ENCODE data around the gene DNAJC11.

DNAJC11 gene

DNA sequence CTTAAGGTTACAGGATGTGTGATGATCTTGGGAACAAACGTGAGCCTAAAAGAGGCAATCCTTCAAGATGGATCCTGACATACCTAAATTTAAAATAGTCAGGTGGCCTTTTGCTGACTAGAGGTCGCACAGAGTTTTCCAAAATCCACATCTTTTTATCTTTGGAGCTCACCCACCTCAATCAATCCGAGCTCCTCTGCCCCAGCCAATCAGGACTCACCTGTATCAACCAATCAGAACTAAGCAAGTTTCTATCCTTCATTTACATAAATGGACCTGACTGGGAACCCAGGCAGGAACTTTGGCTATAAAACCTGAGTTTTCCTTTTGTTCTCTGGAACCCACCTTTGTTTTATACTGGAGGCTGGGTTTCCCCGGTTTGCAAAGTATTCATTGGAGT, 16.2 kb downstream of the DNAJC11 start:
- H3K36me3 ChIP-seq = peaks cover 0 to 13% (median 3%) of the 10 kb centered on the region in 3 donors
- H3K4me3 ChIP-seq = no peak overlapping the region
- no peaks in the 10 kb centered on the region for H3K4me1 ChIP-seq
- no peaks in the 10 kb centered on the region for H3K9me3 ChIP-seq
- TF ChIP-seq, protein P1, sequence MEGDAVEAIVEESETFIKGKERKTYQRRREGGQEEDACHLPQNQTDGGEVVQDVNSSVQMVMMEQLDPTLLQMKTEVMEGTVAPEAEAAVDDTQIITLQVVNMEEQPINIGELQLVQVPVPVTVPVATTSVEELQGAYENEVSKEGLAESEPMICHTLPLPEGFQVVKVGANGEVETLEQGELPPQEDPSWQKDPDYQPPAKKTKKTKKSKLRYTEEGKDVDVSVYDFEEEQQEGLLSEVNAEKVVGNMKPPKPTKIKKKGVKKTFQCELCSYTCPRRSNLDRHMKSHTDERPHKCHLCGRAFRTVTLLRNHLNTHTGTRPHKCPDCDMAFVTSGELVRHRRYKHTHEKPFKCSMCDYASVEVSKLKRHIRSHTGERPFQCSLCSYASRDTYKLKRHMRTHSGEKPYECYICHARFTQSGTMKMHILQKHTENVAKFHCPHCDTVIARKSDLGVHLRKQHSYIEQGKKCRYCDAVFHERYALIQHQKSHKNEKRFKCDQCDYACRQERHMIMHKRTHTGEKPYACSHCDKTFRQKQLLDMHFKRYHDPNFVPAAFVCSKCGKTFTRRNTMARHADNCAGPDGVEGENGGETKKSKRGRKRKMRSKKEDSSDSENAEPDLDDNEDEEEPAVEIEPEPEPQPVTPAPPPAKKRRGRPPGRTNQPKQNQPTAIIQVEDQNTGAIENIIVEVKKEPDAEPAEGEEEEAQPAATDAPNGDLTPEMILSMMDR (IDR thresholded peaks at IDR 0.05) = no peak
- intact Hi-C loops (cut with DNase I; ENCODE audit: low total_unique reads) = no loop called here
- no peaks in the 10 kb centered on the region for H3K27me3 ChIP-seq
- DNase-seq = no peak
- H3K27ac ChIP-seq = no peak overlapping the region

DNA sequence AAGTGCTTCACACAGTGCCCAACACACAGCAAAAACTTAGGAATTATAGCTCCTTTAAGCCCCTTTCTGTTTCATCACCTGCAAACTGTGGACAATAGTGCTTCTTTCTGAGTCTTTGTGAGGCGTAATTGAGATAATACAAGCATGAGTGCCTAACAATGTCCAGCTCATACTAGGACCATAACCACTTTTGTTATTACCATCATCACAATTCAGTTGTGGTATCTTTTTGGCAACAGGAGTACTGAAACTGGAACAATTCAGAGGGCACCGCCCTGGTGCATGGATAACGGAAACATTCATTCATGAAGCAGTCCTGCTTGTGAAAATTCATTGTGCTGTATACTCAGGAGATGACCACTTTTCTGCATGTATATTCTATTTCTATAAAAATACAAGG, 18.2 kb downstream of the DNAJC11 start:
- H3K36me3 ChIP-seq = peaks cover 9 to 29% (median 22%) of the 10 kb centered on the region in 3 donors
- DNase-seq = no peak

DNA sequence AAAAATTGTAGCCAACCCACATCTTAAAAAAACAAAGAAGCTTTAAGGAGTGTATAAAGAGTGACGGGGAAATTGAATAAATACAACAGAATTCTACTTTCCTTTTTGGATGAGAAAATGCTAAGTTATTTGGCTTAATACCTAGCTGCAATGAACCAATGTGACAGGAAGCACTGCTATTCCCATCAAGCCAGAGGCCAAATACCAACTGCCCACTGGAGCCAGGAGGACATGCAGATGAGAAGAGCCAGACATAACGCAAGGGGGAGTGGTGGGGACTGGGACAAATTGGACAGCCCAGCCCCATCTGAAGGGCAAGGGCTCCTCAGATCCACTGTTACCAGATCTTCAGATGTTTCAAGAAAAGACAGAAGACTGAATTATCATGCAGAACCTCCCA, 25.7 kb downstream of the DNAJC11 start:
- Histone ChIP-seq H3K4me3 (no peak overlapping the region), H3K36me3 (peaks cover 22 to 61% (median 52%) of the 10 kb centered on the region in 3 donors), H3K9me3 (no peaks in the 10 kb centered on the region), H3K27ac (no peak overlapping the region), H3K4me1 (no peaks in the 10 kb centered on the region), H3K27me3 (no peaks in the 10 kb centered on the region)
- intact Hi-C loops (cut with DNase I; ENCODE audit: low total_unique reads) = no loop called here
- no peak for DNase-seq
- TF ChIP-seq, protein P1 (IDR thresholded peaks at IDR 0.05) = no peak

More for the DNA sequence above, 18.2 kb downstream of the DNAJC11 start:
- TF ChIP-seq, protein P1 (IDR thresholded peaks at IDR 0.05) = no peak
- Histone ChIP-seq H3K4me1 (no peaks in the 10 kb centered on the region), H3K9me3 (no peaks in the 10 kb centered on the region), H3K4me3 (no peak overlapping the region), H3K27ac (no peak overlapping the region), H3K27me3 (no peaks in the 10 kb centered on the region)
- intact Hi-C loops (cut with DNase I; ENCODE audit: low total_unique reads) = no loop called here

DNA sequence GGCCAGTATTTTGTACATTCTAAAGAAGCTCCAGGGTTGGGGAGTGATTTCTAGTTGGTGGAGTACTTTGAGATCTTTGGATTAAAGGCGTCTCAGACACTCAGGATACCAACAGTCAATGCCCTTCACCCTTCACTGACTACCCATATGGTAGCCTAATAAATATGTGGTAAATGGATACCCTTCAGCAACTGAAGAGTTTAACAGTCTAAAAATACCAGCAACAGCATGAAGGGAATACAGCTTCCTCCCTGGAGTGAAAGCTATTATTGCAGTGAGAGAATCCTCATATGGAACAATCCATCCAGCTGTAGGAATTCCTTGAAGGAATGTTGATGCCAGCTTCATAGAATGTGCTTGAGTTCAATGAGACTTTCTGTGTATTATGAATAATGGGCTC, 26.8 kb downstream of the DNAJC11 start:
- H3K9me3 ChIP-seq = no peaks in the 10 kb centered on the region
- TF ChIP-seq, protein P1 (IDR thresholded peaks at IDR 0.05) = no peak
- peaks cover 19 to 59% (median 43%) of the 10 kb centered on the region in 3 donors for H3K36me3 ChIP-seq
- H3K27me3 ChIP-seq = no peaks in the 10 kb centered on the region
- H3K27ac ChIP-seq = no peak overlapping the region
- no peak for DNase-seq
- H3K4me3 ChIP-seq = no peak overlapping the region
- intact Hi-C loops (cut with DNase I; ENCODE audit: low total_unique reads) = no loop called here
- H3K4me1 ChIP-seq = no peaks in the 10 kb centered on the region

DNA sequence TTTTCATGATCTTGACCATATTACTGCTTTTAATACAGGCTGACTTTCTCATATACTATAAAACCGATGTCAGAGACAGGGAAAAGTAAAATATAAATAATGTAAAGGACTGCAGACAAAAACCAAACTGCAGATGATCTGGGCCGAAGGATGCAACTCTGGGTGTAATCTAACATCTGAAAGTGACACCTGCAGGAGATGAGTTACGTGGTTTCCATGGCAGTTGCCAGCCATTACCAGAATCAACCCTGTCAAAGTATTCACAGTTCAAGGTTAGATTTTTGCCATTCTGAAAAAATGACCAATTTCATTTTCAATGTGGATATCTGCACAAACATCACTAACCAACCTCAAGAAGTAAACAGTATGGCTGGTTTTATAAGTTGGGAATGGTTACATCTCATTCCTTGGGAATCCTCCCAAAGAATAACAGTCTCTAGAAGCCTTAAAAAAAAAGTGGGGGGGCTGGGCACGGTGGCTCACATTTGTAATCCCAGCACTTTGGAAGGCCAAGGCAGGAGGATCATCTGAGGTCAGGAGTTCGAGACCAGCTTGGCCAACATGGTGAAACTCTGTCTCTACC, 27.7 kb downstream of the DNAJC11 start:
- Histone ChIP-seq H3K27me3 (no peaks in the 10 kb centered on the region), H3K9me3 (no peaks in the 10 kb centered on the region), H3K4me1 (no peaks in the 10 kb centered on the region), H3K4me3 (no peak overlapping the region), H3K36me3 (peaks cover 13 to 51% (median 35%) of the 10 kb centered on the region in 3 donors), H3K27ac (no peak overlapping the region)
- intact Hi-C loops (cut with DNase I; ENCODE audit: low total_unique reads) = no loop called here
- DNase-seq = no peak
- TF ChIP-seq, protein P1 (IDR thresholded peaks at IDR 0.05) = no peak

DNA sequence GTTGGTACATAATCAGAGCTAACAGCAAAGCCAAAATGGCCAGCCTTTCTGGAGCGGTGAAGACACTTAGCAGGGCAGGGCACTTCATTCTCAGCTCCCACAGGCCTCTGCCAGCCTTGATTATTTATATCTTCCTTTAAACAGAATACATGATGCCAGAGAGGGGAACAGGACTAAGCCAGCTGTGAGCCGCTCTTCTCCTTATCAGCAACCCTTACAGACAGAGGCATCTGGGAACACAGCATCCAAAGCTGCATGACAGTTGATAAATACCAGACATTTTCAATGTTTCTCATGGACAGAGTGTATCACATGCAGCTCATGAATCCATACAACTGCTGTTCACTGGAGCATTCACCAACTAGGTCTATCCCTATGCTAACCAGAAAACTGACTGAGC, 29.1 kb downstream of the DNAJC11 start:
- TF ChIP-seq, protein P1 (IDR thresholded peaks at IDR 0.05) = no peak
- Histone ChIP-seq H3K4me1 (no peaks in the 10 kb centered on the region), H3K27me3 (no peaks in the 10 kb centered on the region), H3K27ac (no peak overlapping the region), H3K36me3 (peaks cover 9 to 46% (median 26%) of the 10 kb centered on the region in 3 donors), H3K9me3 (no peaks in the 10 kb centered on the region), H3K4me3 (no peak overlapping the region)
- DNase-seq = no peak
- intact Hi-C loops (cut with DNase I; ENCODE audit: low total_unique reads) = no loop called here

All from tibial artery (tissue), 4 donors.